HepG2 (cell line): Measurements from ENCODE around the gene NOS1AP. TPM values are rescaled to one million over a fixed set of nuclear protein-coding genes. Genes with fewer than 3 reads are reported as not detected.

Experiments
- polyA plus RNA-seq, 8 experiments: library from polyadenylated mRNA; depleted of rRNA in 3 of 8; stranded (reverse) in 7 of 8; unstranded in 1 of 8; fragments of >200 nt; fragmentation: Illumina TruSeq in 4 of 8; extraction: Trizol in 4 of 8; gene quantifications; 2 replicates each; pipeline versions ENCODE4 v1.2.1 to v1.2.3, GENCODE V29; 2011 to 2016; ENCODE audit warnings: low read depth in 4 of 8, missing spikeins in 1 of 8, mixed read lengths in 1 of 8; ENCODE audit not compliant: insufficient read depth in 1 of 8
- total RNA-seq, 5 experiments: library from RNA; depleted of rRNA; stranded (reverse); fragments of >200 nt; fragmentation: Illumina TruSeq; extraction: Trizol; gene quantifications; 2 replicates each; pipeline ENCODE4 v1.2.3, GENCODE V29; 2016; ENCODE audit warnings: low read depth in 1 of 5
- TF ChIP-seq, protein P1 (sequence below): sonication (generic); formaldehyde crosslinking; IDR thresholded peaks from 2 replicates; pipeline ENCODE4 v1.4.0; 2020; ENCODE audit warnings: missing genetic modification reagents
- TF ChIP-seq, protein P2 (sequence below): IDR thresholded peaks from 2 replicates; pipeline ENCODE4 v1.6.1; 2016; ENCODE audit warnings: low read depth
- TF ChIP-seq, protein P3 (sequence below): IDR thresholded peaks from 2 replicates; pipeline ENCODE4 v1.6.1; 2016; ENCODE audit warnings: mild to moderate bottlenecking

NOS1AP gene
- total and polyA plus RNA-seq, 2 of the 13 experiments (the other 11 are each of a cell fraction or from before 2014, with no cell fraction given) = 2.0 to 3.3 TPM

DNA sequence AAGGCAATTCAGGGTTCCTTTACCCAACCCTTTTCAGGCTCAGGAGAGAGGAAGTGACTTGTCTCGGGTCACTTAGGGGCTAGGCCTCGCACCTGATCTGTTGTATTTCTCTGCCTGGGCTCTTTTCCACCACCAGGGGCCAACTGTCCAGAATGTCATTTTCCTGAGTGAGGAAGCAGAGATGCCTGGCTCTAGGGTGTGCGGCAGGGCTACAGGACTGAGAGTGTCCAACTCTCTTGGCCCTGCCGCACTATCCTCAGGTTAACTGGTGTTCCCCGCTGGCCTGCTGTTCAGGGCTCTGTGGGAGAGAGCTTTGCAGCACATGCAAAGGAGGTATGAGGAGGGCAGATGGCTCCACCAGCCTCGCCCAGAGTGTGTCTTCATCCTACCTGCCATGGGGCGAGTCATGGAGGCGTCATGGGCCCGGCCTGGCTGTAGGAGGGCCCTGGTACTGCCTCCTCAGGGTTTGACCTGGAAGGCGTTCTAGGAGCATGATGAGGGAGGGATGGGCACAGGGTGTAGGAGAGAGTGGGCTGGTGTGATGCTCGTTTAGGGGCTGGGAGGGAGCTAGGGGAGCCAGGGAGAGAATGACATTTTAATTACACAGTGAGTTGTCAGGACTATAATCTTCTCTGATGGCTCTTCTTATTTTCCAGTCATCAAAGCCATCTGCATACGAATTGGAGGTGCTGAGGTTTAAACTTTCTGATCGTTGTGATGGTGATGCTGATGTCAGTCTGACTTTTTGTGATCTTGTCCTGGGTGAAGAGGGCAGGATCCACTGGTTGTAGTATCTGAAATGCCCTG lies 128.3 kb downstream of the NOS1AP start (continued):
- TF ChIP-seq, protein P1, sequence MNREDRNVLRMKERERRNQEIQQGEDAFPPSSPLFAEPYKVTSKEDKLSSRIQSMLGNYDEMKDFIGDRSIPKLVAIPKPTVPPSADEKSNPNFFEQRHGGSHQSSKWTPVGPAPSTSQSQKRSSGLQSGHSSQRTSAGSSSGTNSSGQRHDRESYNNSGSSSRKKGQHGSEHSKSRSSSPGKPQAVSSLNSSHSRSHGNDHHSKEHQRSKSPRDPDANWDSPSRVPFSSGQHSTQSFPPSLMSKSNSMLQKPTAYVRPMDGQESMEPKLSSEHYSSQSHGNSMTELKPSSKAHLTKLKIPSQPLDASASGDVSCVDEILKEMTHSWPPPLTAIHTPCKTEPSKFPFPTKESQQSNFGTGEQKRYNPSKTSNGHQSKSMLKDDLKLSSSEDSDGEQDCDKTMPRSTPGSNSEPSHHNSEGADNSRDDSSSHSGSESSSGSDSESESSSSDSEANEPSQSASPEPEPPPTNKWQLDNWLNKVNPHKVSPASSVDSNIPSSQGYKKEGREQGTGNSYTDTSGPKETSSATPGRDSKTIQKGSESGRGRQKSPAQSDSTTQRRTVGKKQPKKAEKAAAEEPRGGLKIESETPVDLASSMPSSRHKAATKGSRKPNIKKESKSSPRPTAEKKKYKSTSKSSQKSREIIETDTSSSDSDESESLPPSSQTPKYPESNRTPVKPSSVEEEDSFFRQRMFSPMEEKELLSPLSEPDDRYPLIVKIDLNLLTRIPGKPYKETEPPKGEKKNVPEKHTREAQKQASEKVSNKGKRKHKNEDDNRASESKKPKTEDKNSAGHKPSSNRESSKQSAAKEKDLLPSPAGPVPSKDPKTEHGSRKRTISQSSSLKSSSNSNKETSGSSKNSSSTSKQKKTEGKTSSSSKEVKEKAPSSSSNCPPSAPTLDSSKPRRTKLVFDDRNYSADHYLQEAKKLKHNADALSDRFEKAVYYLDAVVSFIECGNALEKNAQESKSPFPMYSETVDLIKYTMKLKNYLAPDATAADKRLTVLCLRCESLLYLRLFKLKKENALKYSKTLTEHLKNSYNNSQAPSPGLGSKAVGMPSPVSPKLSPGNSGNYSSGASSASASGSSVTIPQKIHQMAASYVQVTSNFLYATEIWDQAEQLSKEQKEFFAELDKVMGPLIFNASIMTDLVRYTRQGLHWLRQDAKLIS (CRISPR knock-in tag) = no peak
- TF ChIP-seq, protein P2, sequence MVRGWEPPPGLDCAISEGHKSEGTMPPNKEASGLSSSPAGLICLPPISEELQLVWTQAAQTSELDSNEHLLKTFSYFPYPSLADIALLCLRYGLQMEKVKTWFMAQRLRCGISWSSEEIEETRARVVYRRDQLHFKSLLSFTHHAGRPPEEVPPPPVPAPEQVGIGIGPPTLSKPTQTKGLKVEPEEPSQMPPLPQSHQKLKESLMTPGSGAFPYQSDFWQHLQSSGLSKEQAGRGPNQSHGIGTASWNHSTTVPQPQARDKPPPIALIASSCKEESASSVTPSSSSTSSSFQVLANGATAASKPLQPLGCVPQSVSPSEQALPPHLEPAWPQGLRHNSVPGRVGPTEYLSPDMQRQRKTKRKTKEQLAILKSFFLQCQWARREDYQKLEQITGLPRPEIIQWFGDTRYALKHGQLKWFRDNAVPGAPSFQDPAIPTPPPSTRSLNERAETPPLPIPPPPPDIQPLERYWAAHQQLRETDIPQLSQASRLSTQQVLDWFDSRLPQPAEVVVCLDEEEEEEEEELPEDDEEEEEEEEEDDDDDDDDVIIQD (CRISPR knock-in tag) = peak; percentile 76; the same call in 1 of the 2 replicates
- TF ChIP-seq, protein P3, sequence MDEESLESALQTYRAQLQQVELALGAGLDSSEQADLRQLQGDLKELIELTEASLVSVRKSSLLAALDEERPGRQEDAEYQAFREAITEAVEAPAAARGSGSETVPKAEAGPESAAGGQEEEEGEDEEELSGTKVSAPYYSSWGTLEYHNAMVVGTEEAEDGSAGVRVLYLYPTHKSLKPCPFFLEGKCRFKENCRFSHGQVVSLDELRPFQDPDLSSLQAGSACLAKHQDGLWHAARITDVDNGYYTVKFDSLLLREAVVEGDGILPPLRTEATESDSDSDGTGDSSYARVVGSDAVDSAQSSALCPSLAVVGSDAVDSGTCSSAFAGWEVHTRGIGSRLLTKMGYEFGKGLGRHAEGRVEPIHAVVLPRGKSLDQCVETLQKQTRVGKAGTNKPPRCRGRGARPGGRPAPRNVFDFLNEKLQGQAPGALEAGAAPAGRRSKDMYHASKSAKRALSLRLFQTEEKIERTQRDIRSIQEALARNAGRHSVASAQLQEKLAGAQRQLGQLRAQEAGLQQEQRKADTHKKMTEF (CRISPR knock-in tag) = no peak
